Measurements from ENCODE around the gene CCDC80. TPM values are rescaled to one million over a fixed set of nuclear protein-coding genes. Genes with fewer than 3 reads are reported as not detected.
A peak's percentile ranks its signal among the peaks of the same experiment; 100 is the strongest.

The CCDC80 gene
- total and polyA plus RNA-seq, 7 donors: 1.3 to 53.5 (median 12.2) TPM

DNA sequence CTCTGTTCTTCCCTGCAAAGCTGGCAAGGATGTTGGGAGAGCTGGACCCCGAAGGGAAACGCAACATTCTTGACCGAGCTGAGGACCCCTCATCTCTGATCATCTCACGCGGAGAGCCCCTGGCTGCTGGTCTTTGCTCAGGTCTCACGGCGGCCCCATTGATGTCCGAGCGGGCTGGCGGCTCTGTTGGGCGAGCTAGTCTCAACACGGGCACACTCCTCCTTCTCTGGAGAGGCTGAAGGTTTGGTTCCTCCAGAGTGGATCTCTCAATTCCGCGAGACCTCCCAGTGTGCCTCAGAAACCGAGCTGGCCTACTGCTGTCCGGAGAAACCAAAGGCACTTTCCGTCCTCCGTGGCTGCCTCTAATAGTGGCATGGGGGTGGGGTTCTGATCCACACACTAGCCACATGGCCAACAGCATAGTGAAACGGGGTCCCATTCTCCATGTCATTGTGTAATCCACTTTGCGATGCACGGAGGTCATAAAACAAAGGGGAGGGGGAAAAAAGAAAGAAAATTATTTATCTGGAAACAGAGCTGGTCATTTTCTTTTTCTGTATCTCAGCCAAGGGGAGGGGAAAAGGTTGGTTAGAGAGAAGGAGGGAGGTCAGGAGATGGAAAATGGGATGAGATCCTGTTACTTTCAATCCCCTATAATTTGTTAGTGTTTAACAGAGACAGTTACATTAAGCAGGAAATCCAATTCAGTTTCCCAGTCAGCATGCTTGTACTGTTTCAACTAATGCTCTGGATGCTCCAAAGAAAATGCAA lies 1.3 kb downstream of the CCDC80 start:
- Histone ChIP-seq H3K4me1 (peaks cover 6% of the 10 kb centered on the region), H3K9me3 (no peaks in the 10 kb centered on the region), H3K4me3 (peak overlapping the region; percentile 54), H3K36me3 (ENCODE audit: insufficient read depth in 1 of 2, low read depth in 1 of 2) (no peaks in the 10 kb centered on the region), H3K27ac (no peak overlapping the region), H3K27me3 (ENCODE audit: insufficient read depth in 3 of 3, low read length in 2 of 3) (no peaks in the 10 kb centered on the region)
- ATAC-seq (no peak), DNase-seq (no peak)
- TF ChIP-seq, protein P1, sequence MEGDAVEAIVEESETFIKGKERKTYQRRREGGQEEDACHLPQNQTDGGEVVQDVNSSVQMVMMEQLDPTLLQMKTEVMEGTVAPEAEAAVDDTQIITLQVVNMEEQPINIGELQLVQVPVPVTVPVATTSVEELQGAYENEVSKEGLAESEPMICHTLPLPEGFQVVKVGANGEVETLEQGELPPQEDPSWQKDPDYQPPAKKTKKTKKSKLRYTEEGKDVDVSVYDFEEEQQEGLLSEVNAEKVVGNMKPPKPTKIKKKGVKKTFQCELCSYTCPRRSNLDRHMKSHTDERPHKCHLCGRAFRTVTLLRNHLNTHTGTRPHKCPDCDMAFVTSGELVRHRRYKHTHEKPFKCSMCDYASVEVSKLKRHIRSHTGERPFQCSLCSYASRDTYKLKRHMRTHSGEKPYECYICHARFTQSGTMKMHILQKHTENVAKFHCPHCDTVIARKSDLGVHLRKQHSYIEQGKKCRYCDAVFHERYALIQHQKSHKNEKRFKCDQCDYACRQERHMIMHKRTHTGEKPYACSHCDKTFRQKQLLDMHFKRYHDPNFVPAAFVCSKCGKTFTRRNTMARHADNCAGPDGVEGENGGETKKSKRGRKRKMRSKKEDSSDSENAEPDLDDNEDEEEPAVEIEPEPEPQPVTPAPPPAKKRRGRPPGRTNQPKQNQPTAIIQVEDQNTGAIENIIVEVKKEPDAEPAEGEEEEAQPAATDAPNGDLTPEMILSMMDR (IDR thresholded peaks at IDR 0.05): no peak
- intact Hi-C loops (cut with DNase I): loop anchor here in 1 of 2 donors (5.0 kb wide), 2 partner anchors 178 to 343 kb away; no protein-coding TSS in a partner anchor
- WGBS, 3 donors: 77 to 85% (median 82%) methylated on average over 21 of the region's 21 CpGs

DNA sequence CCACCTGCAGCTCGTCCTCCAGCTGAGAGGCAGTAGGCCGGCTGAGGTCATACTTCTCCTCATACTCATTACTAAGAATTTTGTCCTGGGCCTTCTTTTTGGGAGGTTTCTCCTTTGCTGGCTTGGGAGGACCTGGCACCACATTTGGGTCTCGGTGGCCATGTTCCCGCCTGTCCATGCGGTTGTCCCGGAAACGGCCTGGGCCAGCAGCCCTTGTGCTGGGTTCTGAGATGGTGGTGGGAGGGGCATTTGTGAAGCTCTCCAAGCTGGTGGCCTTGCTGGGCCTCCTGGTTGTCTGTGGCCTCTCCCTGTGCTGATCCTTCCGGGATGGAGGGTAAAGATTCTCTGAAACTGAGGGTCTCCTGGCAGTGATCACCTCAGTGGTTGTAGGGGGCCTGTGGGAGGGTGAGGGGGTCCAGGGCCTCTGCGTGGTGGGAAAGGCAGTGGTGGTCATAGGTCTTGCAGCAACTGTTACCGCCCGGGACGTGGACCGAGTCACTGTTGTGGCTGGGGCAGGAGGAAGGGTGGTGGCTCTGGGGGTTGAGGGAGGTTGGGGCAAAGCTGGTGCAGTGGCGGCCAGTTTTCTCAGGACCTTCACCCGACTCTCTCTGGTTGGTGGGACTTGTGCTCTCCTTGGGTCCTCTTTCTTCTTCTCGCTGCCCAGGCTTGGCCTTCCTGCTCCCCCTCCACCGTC lies 2.5 kb downstream of the CCDC80 start:
- H3K4me1 ChIP-seq: peaks cover 6% of the 10 kb centered on the region
- ATAC-seq (no peak), DNase-seq (peak in 1 of 2 donors; percentile 46)
- H3K4me3 ChIP-seq: peak overlapping the region; percentile 54
- no peak overlapping the region for H3K27ac ChIP-seq
- WGBS, 3 donors: 70 to 90% (median 77%) methylated on average over 16 to 17 of the region's 17 CpGs
- no peaks in the 10 kb centered on the region for H3K9me3 ChIP-seq
- H3K36me3 ChIP-seq (ENCODE audit: insufficient read depth in 1 of 2, low read depth in 1 of 2): no peaks in the 10 kb centered on the region
- TF ChIP-seq, protein P1 (IDR thresholded peaks at IDR 0.05): no peak
- intact Hi-C loops (cut with DNase I): no loop called here
- no peaks in the 10 kb centered on the region for H3K27me3 ChIP-seq (ENCODE audit: insufficient read depth in 3 of 3, low read length in 2 of 3)

DNA sequence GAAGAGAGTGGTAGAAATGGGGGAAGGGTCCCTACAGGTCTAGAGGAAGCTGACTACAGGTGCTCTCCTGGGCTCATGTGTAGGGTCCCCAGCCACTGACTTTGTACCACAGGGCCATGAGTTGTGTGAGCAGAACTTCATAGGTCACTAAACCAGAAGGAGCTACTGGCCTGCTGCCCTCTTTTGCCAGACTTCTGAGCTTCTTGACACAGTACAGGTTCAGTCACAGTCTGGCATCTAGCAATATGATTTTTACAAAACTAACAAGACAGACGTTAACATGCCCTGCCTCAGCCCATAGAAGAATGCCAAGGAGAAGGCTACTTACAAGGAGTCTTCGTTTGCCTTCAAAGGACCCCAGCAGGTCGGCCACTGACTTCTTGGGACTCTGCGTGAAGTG lies 3.2 kb downstream of the CCDC80 start:
- ATAC-seq: no peak
- intact Hi-C loops (cut with DNase I): no loop called here
- H3K27ac ChIP-seq: no peak overlapping the region

DNA sequence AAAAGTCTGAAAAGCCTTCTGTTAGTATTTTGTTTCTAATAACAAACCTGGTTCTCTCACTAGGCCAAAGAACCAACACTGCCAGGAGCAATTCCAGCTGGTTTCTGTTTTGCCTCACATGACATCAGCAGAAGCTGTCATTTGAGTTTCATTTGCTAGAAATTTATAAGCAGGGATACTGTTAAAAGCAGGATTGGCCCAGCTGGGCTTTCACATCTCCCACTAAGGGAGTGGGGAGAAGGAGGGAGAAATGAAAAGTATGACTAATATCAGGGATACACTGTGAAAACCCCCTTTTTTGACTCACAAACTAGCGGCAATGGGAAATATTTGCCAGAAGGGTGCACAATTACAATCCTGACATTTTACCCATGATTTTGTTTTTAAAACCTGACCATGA lies 5.3 kb downstream of the CCDC80 start:
- Histone ChIP-seq H3K4me1 (no peaks in the 10 kb centered on the region), H3K27ac (no peak overlapping the region)
- no peak for DNase-seq

More for the DNA sequence above, 3.2 kb downstream of the CCDC80 start:
- H3K27me3 ChIP-seq (ENCODE audit: insufficient read depth in 3 of 3, low read length in 2 of 3): no peaks in the 10 kb centered on the region
- peak overlapping the region; percentile 54 for H3K4me3 ChIP-seq
- H3K9me3 ChIP-seq: no peaks in the 10 kb centered on the region
- no peaks in the 10 kb centered on the region for H3K36me3 ChIP-seq (ENCODE audit: insufficient read depth in 1 of 2, low read depth in 1 of 2)
- TF ChIP-seq, protein P1 (IDR thresholded peaks at IDR 0.05): no peak
- no peak for DNase-seq
- WGBS, 3 donors: 62 to 72% (median 66%) methylated on average over 4 of the region's 4 CpGs
- H3K4me1 ChIP-seq: peaks cover 6% of the 10 kb centered on the region

More for the DNA sequence above, 5.3 kb downstream of the CCDC80 start:
- TF ChIP-seq, protein P1 (IDR thresholded peaks at IDR 0.05): no peak
- 30 to 62% (median 45%) methylated on average over 1 of the region's 1 CpG for WGBS, 3 donors
- peak in 1 of 4 donors; percentile 27 for ATAC-seq
- intact Hi-C loops (cut with DNase I): no loop called here
- Histone ChIP-seq H3K9me3 (no peaks in the 10 kb centered on the region), H3K36me3 (ENCODE audit: insufficient read depth in 1 of 2, low read depth in 1 of 2) (no peaks in the 10 kb centered on the region), H3K27me3 (ENCODE audit: insufficient read depth in 3 of 3, low read length in 2 of 3) (no peaks in the 10 kb centered on the region), H3K4me3 (peak overlapping the region; percentile 54)
